ENCODE results near the gene CSF1R.

The CSF1R gene

DNA sequence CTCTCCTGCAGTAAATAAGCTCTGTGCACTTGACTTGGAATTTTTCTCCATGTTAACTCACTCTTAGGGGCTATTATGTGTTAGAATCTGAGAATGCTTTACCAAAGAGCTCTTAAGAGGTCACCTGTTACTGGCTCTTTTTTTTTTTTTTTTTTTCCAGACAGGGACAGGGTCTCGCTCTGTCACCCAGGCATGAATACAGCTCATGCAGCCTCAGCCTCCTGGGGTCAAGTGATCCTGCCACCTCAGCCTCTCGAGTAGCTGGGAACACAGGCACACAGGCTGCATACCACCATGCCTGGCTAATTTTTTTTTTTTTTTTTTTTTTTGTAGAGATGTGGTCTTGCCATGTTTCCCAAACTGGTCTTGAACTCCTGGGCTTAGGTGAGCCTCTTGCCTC lies 63.7 kb downstream of the CSF1R start:
- DNase-seq: no peak

DNA sequence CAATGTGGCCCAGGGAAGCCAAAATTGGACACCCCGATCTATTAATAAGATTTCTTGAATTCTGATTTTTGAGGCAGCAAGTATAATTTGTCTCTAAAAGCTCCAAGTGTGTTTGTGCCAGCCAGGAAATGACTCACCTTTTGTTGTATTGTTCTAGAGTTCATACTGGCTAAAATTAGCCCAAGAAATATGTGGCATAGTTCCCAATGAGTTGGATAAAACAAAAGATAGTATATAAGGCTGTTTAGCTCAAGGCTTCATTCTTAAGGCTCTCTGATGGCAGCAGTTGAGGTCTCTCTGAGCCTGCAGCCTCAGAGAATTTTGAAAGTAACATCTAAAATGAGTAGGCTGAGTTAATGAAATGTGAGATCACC lies 64.2 kb downstream of the CSF1R start:
- DNase-seq: no peak

DNA sequence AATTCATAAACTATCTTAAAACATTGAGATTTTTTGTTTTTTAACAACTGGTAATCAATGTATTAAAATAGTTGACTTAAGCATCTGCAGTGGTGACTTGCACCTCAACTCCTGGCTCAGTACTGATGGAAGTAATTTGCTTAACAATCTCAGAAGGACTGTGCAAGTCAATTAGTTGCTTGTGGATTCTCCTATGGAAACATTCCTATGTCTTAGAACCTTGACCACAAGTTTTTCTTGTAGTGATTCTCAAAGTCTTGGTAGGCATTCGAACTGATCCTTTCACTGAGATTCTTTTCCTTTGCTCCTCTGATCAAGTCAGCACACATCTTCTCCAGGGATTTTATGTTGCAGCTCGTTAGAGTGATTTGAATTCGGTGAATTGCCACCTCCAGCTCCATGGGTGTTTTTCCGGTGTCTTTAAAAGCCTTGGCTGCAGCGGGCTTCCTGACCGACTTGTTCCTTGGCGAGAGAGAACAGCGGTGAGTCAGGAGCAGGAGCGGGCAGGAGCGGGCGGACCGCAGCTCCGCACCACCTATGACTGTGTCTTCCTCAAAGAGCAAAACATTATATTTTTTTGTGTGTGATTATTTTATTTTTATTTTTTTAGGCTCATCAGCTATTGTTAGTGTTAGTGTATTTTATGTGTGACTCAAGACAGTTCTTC lies 64.7 kb downstream of the CSF1R start:
- no peak for DNase-seq

DNA sequence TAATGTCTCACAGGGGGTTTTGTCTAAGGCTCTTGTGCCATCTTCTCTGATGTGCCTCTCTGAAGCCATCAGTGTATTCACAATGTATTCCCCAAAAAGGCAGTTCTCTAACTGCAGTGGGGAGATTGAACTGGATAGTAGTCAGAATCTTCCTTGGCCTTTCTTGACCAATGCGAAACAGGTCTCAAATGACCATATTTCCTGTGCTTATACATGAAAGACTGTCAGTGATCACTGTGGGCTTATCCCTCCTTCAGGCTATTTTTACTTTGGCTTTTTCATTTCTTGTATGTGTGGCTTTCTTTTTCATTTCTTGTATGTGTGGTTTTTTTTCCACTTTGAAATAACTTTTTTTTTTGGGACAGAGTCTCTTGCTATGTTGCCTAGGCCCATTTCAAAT lies 66.1 kb downstream of the CSF1R start:
- DNase-seq: no peak

DNA sequence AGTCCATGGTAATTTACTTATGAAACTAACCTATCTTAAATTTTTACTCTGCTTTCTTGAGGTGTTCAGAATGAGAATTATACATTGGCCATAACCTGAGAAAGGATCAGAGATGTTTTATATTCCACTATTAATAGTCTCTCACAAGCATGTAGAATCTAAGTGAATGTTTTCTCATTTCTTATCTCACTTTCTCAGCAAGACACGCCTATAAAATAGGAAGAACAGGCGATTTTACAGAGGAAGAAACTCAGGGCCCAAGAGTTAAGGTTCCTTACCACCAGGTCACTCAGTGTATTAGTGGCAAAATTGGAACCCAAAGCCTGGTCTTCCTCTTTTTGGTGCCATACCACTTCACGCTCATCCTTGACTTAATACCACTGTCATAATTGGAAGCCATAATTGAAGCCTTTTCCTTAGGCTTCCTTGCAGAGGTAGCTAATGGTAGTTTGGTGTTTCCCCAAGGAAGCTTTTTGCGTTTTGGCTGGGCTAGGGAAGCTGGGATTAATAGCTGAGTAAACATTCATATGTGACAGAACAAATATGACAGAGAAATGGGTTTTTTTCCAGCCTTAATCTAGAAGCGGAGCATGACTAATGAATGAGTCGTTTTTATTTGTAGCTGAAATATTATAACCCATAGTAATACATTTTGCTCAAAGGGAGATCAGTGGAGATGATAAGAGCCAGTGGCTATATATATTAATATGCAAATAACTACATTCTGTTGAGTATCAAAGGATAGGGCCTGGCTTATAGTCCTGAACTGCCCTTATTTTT lies 68.9 kb downstream of the CSF1R start:
- no peak for DNase-seq

DNA sequence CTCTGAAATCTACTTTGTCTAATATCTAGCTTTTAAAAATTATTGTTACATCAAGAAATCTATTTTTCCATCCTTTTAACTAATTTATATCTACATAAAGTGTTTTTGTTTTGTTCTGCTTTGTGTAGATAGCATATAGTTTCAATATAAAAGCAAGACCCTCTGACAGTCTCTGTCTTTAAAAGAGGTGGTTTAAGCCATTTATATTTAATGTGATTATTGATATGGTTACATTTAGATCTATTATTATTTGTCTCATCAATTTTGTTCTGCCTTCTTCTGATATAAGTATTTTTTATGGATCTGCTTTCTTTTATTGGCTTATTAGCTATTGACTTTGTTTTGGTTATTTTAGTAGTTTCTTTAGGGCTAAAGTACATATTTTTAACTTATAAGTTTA lies 69.8 kb downstream of the CSF1R start:
- no peak for DNase-seq

DNA sequence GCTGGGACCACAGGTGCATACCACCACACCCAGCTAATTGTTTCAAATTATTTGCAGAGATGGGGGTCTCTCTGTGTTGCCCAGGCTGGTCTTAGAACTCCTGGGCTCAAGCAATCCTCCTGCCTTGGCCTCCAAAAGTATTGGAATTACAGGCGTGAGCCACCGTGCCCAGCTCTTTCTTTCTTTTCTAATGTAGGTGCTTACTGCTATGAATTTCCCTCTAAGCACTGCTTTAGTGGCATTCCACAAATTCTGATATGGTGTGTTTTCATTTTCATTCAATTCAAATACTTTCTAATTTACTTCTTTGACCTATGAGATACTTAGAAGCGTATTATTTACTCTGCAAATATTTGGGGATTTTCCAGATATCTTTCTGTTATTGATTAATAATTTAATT lies 70.9 kb downstream of the CSF1R start:
- no peak for DNase-seq

DNA sequence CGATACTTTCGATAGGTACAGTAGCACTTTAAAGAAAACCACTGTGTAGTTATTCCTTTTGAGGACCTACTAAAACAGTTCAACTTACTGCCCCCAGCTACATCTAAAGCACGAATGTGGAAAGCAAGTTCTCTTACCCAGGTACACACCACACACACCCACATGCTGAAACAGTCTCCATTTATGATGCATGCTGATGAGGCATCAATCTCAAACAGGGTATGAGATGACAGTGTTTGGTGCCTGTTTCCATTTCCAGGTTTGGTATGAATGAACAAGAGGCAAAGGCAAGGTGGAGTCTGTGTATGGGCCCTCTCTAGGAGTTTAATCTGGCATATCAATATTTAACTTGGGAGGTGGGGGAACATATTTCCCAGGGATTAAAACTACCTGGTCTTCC lies 71.9 kb downstream of the CSF1R start:
- no peak for DNase-seq

DNA sequence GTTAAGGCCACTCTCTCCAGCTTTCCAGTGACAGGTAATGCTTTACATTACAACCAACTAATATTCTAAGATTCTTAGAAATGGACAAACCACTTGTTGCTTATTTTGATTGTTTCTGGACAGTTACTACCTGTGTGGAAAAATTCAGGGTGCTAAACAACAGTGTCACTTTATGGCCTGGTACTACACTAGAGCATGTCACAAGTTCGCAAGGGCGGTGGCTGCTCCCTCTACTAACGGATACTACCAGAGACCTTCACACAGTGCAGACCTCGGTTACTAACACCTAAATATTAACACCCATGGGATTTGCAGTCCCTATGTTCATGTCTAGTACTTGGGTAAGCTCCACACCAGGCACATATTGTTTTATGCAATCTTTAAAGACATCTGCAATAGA lies 72.4 kb downstream of the CSF1R start:
- no peak for DNase-seq

DNA sequence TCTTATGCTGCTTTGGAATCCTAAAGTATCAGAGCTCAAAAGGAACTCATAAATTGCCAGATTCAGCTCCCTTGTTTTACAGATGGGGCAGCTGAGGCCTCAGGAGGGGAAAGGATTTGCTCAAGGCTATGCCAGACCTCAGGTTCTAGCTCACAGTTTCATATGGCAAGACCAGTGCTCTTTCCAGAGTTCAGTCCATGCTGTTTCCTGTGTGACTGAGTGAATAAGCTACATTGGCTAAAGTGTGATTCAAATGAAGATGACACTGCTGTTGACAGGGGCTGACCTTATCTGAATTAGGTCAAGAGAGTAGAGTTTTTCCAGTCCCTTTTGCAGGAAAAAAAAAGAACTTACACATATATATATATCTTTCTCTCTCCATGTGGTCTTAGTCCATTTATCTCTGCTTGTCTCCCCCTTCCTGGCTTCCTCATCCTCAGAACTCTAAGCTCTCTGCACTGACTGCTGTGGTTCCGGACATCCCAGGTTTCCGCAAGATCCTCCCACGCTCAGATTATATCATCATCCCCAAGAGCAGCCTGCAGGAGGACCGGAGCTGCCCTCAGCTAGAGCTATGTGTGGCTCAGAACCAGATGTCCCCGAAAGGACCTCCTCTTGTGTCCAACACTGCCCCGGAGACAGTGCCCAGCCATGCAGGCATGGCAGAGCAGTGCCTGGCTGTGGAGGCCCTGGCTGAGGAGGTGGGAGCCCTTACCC lies 76.5 kb downstream of the CSF1R start:
- DNase-seq: no peak

DNA sequence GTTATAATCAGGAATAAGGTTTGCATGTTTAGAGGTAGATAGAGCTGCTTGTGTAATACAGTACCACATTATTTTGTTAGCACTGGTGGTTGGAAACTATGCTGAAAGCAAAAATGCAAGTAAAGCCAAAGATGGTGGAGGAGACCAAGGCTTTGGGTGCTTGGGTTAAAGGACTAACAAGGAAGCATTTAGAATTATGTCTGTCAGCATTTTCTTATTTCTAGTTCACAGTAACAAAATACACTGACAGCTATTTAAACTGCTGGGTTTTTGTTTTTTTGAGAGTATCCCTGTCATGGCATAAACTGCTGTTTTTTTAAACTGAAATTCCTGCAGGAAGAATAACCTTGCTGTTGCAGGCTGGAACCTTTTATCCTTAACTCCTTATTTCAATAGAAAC lies 79.3 kb downstream of the CSF1R start:
- DNase-seq: no peak

DNA sequence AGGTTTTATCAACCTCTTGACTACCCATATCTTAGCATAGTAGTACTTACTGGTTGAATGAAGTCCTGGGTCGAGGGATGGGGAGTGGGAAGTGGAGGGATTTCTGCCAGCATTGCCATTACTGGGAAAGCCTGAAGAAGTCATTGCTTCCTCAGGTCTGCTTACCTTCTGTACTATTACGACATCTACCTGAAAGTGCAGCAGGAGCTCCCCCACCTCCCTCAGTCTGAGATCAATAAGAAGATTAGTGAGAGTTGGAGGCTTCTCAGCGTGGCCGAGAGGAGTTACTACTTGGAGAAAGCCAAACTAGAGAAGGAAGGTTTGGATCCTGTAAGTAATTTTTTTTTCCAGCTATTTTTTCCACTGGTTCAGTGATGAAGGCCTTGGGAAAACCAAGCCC lies 80.0 kb downstream of the CSF1R start:
- no peak for DNase-seq
